Stomach (tissue), 4 donors: Measurements from ENCODE around the gene ACTA1.

Source experiments
- CTCF ChIP-seq, 7 experiments: fragments of 450-650 bp in 4 of 7; fragments of 200-600 bp in 3 of 7; sonication (generic) in 3 of 7; IDR thresholded peaks; one replicate each; pipeline ENCODE4 v1.5.1; 2016 to 2019; ENCODE audit warnings: antibody characterized with exemption in 7 of 7, control low read depth in 2 of 7, mild to moderate bottlenecking in 1 of 7
- EP300 ChIP-seq: sonication (generic); formaldehyde crosslinking; IDR thresholded peaks from one replicate; pipeline ENCODE4 v1.6.1; 2017; ENCODE audit warnings: antibody characterized with exemption
- POLR2A ChIP-seq, 4 donors: fragments of 450-650 bp; IDR thresholded peaks; one replicate each; pipeline ENCODE4 v1.6.1; 2016; ENCODE audit warnings: antibody characterized with exemption in 4 of 4, control low read depth in 2 of 4, mild to moderate bottlenecking in 1 of 4, moderate library complexity in 1 of 4

GRCh38 chr1:229410370-229410691, 23.6 kb downstream of the ACTA1 start:
- no peak for TF ChIP-seq POLR2A (IDR thresholded peaks at IDR 0.05)
- no peak for TF ChIP-seq CTCF (IDR thresholded peaks at IDR 0.05)
- TF ChIP-seq EP300 = no peak
